ENCODE data around the gene SP9.
A peak's percentile ranks its signal among the peaks of the same experiment; 100 is the strongest.

Gene SP9

GRCh38 chr2:174339561-174340399 lies 5.0 kb downstream of the SP9 start:
- Histone ChIP-seq H3K36me3 (ENCODE audit: control insufficient read depth, insufficient read depth, low read length) (no peaks in the 10 kb centered on the region), H3K27me3 (ENCODE audit: control insufficient read depth, insufficient read depth, low read length) (peaks cover 62% of the 10 kb centered on the region), H3K9me3 (ENCODE audit: control insufficient read depth, insufficient read depth, low read length) (no peaks in the 10 kb centered on the region), H3K27ac (ENCODE audit: low read length) (no peak overlapping the region), H3K4me1 (ENCODE audit: control insufficient read depth, insufficient read depth, low read length) (no peaks in the 10 kb centered on the region; the same call in 1 of the 2 replicates), H3K4me3 (ENCODE audit: low read length) (peak overlapping the region; percentile 29; the same call in 1 of the 2 replicates)
- no peak for DNase-seq (ENCODE audit: low read depth, low spot score)
- no CpG with 5 or more reads among the region's 37 CpGs for WGBS (ENCODE audit: insufficient coverage, insufficient read length)

DNA sequence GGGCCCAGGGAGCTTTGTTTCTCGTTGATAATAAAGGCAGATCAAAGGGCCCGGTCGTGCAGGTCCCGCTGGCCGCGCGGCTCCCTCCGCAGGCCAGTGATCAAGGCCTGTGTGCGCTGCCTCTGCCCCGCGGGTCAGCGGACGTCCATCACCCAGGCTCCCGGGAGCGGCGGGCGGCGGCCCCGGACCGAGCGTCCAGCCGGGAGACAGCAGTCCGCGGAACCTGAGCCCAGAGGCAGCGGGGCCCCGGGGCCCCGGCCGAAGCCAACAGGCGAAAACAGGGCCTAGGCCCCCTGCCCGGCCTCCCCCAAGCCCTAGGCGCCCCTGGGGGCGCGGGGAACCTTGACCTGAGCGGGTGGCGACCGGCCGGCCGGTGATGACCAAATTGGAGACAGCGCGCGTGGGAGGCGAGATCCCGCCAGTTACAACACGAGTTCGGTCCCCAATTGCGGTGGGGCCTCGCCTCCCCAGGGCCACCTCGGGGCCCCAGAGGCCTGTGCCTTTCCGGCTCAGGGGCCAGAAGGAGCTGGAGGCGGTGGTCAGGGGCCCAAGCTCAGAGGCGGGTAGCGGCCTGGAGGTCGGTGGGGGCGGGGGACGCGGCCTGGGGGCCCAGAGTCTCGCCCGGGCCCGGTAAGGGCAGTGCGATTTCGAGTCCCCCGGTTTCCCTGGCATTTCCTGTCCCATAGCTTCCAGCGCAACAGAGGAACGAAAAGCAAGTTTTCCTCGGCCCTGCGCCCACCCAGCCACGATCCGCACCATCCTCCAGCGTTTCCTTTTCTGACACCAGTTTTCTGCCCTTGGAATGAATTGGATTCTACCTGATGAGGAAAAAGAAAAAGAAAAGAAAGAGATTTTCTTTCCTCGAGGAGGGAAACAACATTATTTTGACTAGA lies 5.9 kb downstream of the SP9 start:
- H3K27me3 ChIP-seq (ENCODE audit: control insufficient read depth, insufficient read depth, low read length), result peaks cover 55% of the 10 kb centered on the region
- H3K36me3 ChIP-seq (ENCODE audit: control insufficient read depth, insufficient read depth, low read length), result no peaks in the 10 kb centered on the region
- peak overlapping the region; percentile 29; the same call in 1 of the 2 replicates for H3K4me3 ChIP-seq (ENCODE audit: low read length)
- no peak for DNase-seq (ENCODE audit: low read depth, low spot score)
- no peak overlapping the region for H3K27ac ChIP-seq (ENCODE audit: low read length)
- no peaks in the 10 kb centered on the region for H3K9me3 ChIP-seq (ENCODE audit: control insufficient read depth, insufficient read depth, low read length)
- H3K4me1 ChIP-seq (ENCODE audit: control insufficient read depth, insufficient read depth, low read length), result no peaks in the 10 kb centered on the region; the same call in 1 of the 2 replicates
- no CpG with 5 or more reads among the region's 70 CpGs for WGBS (ENCODE audit: insufficient coverage, insufficient read length)

GRCh38 chr2:174341293-174341994 lies 6.7 kb downstream of the SP9 start:
- no peak overlapping the region; the same call in 1 of the 2 replicates for H3K4me3 ChIP-seq (ENCODE audit: low read length)
- no CpG with 5 or more reads among the region's 31 CpGs for WGBS (ENCODE audit: insufficient coverage, insufficient read length)
- DNase-seq (ENCODE audit: low read depth, low spot score), result no peak

GRCh38 chr2:174341995-174342685 lies 7.4 kb downstream of the SP9 start:
- H3K27me3 ChIP-seq (ENCODE audit: control insufficient read depth, insufficient read depth, low read length), result peaks cover 43% of the 10 kb centered on the region
- no peaks in the 10 kb centered on the region for H3K36me3 ChIP-seq (ENCODE audit: control insufficient read depth, insufficient read depth, low read length)
- no CpG with 5 or more reads among the region's 52 CpGs for WGBS (ENCODE audit: insufficient coverage, insufficient read length)
- no peak overlapping the region for H3K27ac ChIP-seq (ENCODE audit: low read length)
- no peaks in the 10 kb centered on the region; the same call in 1 of the 2 replicates for H3K4me1 ChIP-seq (ENCODE audit: control insufficient read depth, insufficient read depth, low read length)
- no peak for DNase-seq (ENCODE audit: low read depth, low spot score)
- peak overlapping the region; percentile 21; the same call in 1 of the 2 replicates for H3K4me3 ChIP-seq (ENCODE audit: low read length)
- H3K9me3 ChIP-seq (ENCODE audit: control insufficient read depth, insufficient read depth, low read length), result no peaks in the 10 kb centered on the region

More at GRCh38 chr2:174341293-174341994, 6.7 kb downstream of the SP9 start:
- no peak overlapping the region for H3K27ac ChIP-seq (ENCODE audit: low read length)
- H3K36me3 ChIP-seq (ENCODE audit: control insufficient read depth, insufficient read depth, low read length), result no peaks in the 10 kb centered on the region
- peaks cover 47% of the 10 kb centered on the region for H3K27me3 ChIP-seq (ENCODE audit: control insufficient read depth, insufficient read depth, low read length)
- H3K4me1 ChIP-seq (ENCODE audit: control insufficient read depth, insufficient read depth, low read length), result no peaks in the 10 kb centered on the region; the same call in 1 of the 2 replicates
- H3K9me3 ChIP-seq (ENCODE audit: control insufficient read depth, insufficient read depth, low read length), result no peaks in the 10 kb centered on the region

GRCh38 chr2:174342686-174343342 lies 8.1 kb downstream of the SP9 start:
- Histone ChIP-seq H3K4me1 (ENCODE audit: control insufficient read depth, insufficient read depth, low read length) (no peaks in the 10 kb centered on the region; the same call in 1 of the 2 replicates), H3K36me3 (ENCODE audit: control insufficient read depth, insufficient read depth, low read length) (no peaks in the 10 kb centered on the region), H3K4me3 (ENCODE audit: low read length) (peak overlapping the region; percentile 21; the same call in 1 of the 2 replicates), H3K27ac (ENCODE audit: low read length) (no peak overlapping the region), H3K27me3 (ENCODE audit: control insufficient read depth, insufficient read depth, low read length) (peaks cover 38% of the 10 kb centered on the region), H3K9me3 (ENCODE audit: control insufficient read depth, insufficient read depth, low read length) (no peaks in the 10 kb centered on the region)
- no peak for DNase-seq (ENCODE audit: low read depth, low spot score)
- no CpG with 5 or more reads among the region's 29 CpGs for WGBS (ENCODE audit: insufficient coverage, insufficient read length)

DNA sequence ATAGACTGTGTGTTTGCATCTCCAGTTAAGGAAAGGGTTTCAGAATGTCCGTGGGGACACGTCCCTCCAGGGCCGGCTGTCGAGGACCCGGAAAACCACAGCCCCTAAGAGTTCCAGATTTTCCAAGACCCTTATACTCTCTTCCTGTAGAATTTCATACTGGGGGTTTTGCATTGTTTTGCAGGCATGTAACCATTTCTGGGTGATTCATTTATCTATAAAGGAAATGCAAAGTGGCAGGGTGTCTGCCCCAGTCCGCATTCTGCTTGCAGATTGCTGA lies 8.5 kb downstream of the SP9 start:
- Histone ChIP-seq H3K4me1 (ENCODE audit: control insufficient read depth, insufficient read depth, low read length) (no peaks in the 10 kb centered on the region; the same call in 1 of the 2 replicates), H3K4me3 (ENCODE audit: low read length) (no peak overlapping the region; the same call in 1 of the 2 replicates), H3K9me3 (ENCODE audit: control insufficient read depth, insufficient read depth, low read length) (no peaks in the 10 kb centered on the region), H3K27ac (ENCODE audit: low read length) (no peak overlapping the region), H3K36me3 (ENCODE audit: control insufficient read depth, insufficient read depth, low read length) (no peaks in the 10 kb centered on the region), H3K27me3 (ENCODE audit: control insufficient read depth, insufficient read depth, low read length) (peaks cover 37% of the 10 kb centered on the region)
- DNase-seq (ENCODE audit: low read depth, low spot score), result no peak
- no CpG with 5 or more reads among the region's 6 CpGs for WGBS (ENCODE audit: insufficient coverage, insufficient read length)

DNA sequence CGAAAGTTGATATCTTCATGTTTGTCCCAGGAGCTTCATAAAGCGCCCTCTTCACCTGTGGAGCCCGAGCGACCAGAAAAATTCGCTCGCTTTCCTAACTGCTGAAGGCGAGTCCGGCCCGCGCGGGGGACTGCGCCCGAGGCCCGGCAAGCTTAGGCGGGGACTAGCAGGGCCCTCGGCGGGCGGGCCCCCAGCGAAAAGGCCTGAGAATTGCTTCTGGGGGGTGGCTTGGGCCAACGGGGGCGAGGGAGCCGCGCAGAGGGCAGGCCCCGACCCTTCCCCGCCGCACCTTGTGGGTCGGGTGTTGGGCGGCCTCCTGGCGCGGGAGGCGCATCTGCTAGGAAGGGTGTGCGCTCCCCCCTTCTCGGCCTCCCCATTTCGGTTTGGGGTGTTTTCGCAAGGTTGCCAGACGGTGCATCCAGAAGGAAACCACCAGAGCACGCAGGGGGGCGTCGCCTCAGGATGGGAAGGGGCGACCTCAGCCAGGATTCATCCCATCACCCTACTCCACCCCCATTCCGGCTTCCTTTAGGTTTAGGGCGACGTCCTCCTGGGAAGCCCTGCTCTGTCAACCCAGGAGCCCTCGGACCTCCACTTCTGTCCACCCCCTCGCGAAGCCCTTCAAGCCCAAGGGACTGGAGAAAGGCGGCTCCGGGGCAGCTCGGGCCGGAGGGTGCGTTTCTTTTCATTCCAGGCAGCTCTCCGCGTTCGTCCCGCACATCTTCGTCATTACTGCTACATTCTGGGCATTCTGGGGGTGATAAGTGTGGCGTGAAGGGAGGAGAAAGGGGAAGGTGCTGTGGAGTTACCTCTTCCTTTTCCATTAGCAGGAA lies 9.1 kb downstream of the SP9 start:
- no peak for DNase-seq (ENCODE audit: low read depth, low spot score)
- no CpG with 5 or more reads among the region's 57 CpGs for WGBS (ENCODE audit: insufficient coverage, insufficient read length)
- Histone ChIP-seq H3K27me3 (ENCODE audit: control insufficient read depth, insufficient read depth, low read length) (peaks cover 37% of the 10 kb centered on the region), H3K4me3 (ENCODE audit: low read length) (peak overlapping the region; percentile 36; the same call in 1 of the 2 replicates), H3K4me1 (ENCODE audit: control insufficient read depth, insufficient read depth, low read length) (no peaks in the 10 kb centered on the region; the same call in 1 of the 2 replicates), H3K27ac (ENCODE audit: low read length) (no peak overlapping the region), H3K9me3 (ENCODE audit: control insufficient read depth, insufficient read depth, low read length) (no peaks in the 10 kb centered on the region), H3K36me3 (ENCODE audit: control insufficient read depth, insufficient read depth, low read length) (no peaks in the 10 kb centered on the region; the same call in 1 of the 2 replicates)

GRCh38 chr2:174344716-174345461 lies 10.1 kb downstream of the SP9 start:
- DNase-seq (ENCODE audit: low read depth, low spot score), result no peak
- Histone ChIP-seq H3K36me3 (ENCODE audit: control insufficient read depth, insufficient read depth, low read length) (no peaks in the 10 kb centered on the region; the same call in 1 of the 2 replicates), H3K27me3 (ENCODE audit: control insufficient read depth, insufficient read depth, low read length) (peaks cover 36% of the 10 kb centered on the region), H3K4me3 (ENCODE audit: low read length) (no peak overlapping the region), H3K9me3 (ENCODE audit: control insufficient read depth, insufficient read depth, low read length) (no peaks in the 10 kb centered on the region), H3K27ac (ENCODE audit: low read length) (no peak overlapping the region), H3K4me1 (ENCODE audit: control insufficient read depth, insufficient read depth, low read length) (no peaks in the 10 kb centered on the region; the same call in 1 of the 2 replicates)
- WGBS (ENCODE audit: insufficient coverage, insufficient read length), result no CpG with 5 or more reads among the region's 14 CpGs
